D341Med (cell line): ENCODE data around the gene BARHL1.

Source experiments
- DNase-seq: peaks from one replicate; pipeline ENCODE4 v3.0.0; 2012; ENCODE audit warnings: low spot score

BARHL1 gene

GRCh38 chr9:132582276-132582785 is at the start of gene BARHL1:
BARHL1 (plus strand) TSS chr9:132582606; CDS start chr9:132582798, 192 bp downstream.
- no peak for DNase-seq

- DNase-seq: no peak
These were observed 47.6 kb upstream of the BARHL1 start for GRCh38 chr9:132534832-132535231.

GRCh38 chr9:132536124-132536523 is 46.3 kb upstream of the BARHL1 start:
- no peak for DNase-seq

GRCh38 chr9:132537352-132537751 is 45.1 kb upstream of the BARHL1 start:
- no peak for DNase-seq

- no peak for DNase-seq
These were observed 44.3 kb upstream of the BARHL1 start for GRCh38 chr9:132538071-132538470.

GRCh38 chr9:132539096-132539495 is 43.3 kb upstream of the BARHL1 start:
- no peak for DNase-seq

- DNase-seq: no peak
These were observed 41.4 kb upstream of the BARHL1 start for GRCh38 chr9:132541051-132541450.

GRCh38 chr9:132541870-132542830 is 40.3 kb upstream of the BARHL1 start:
- no peak for DNase-seq

GRCh38 chr9:132543251-132543650 is 39.2 kb upstream of the BARHL1 start:
- DNase-seq: no peak

GRCh38 chr9:132543960-132544359 is 38.4 kb upstream of the BARHL1 start:
- no peak for DNase-seq

- no peak for DNase-seq
These were observed 36.8 kb upstream of the BARHL1 start for GRCh38 chr9:132545578-132545977.

GRCh38 chr9:132546148-132547051 is 36.0 kb upstream of the BARHL1 start:
- peak; percentile 83 for DNase-seq

- DNase-seq: no peak
These were observed 35.4 kb upstream of the BARHL1 start for GRCh38 chr9:132547052-132547431.

- no peak for DNase-seq
These were observed 35.0 kb upstream of the BARHL1 start for GRCh38 chr9:132547436-132547835.

GRCh38 chr9:132547976-132548730 is 34.3 kb upstream of the BARHL1 start:
- no peak for DNase-seq

- no peak for DNase-seq
These were observed 33.4 kb upstream of the BARHL1 start for GRCh38 chr9:132548751-132549640.

- no peak for DNase-seq
These were observed 30.9 kb upstream of the BARHL1 start for GRCh38 chr9:132551556-132551955.

GRCh38 chr9:132552041-132552440 is 30.4 kb upstream of the BARHL1 start:
- no peak for DNase-seq

- DNase-seq: no peak
These were observed 27.7 kb upstream of the BARHL1 start for GRCh38 chr9:132554755-132555154.

- DNase-seq: no peak
These were observed 26.9 kb upstream of the BARHL1 start for GRCh38 chr9:132555528-132555927.

- DNase-seq: no peak
These were observed 26.2 kb upstream of the BARHL1 start for GRCh38 chr9:132556235-132556634.
